ENCODE data around the gene IL2RA.
"Not testable (repeated sequence)": the region's sequence is repeated elsewhere in the genome, so short reads cannot be mapped to it uniquely, and the experiment has no call there.

Gene IL2RA

GRCh38 chr10:6011558-6011957, 50.6 kb downstream of the IL2RA start:
- DNase-seq = no peak

- DNase-seq = no peak
Observed at GRCh38 chr10:6010569-6010968, 51.6 kb downstream of the IL2RA start.

- DNase-seq = no peak
Observed at GRCh38 chr10:6009961-6010360, 52.2 kb downstream of the IL2RA start.

- DNase-seq = no peak
Observed at GRCh38 chr10:6009150-6009549, 53.0 kb downstream of the IL2RA start.

- no peak for DNase-seq
Observed at GRCh38 chr10:6008497-6009142, 53.5 kb downstream of the IL2RA start.

- no peak for DNase-seq
Observed at GRCh38 chr10:6006991-6007390, 55.2 kb downstream of the IL2RA start.

- DNase-seq = no peak
Observed at GRCh38 chr10:6006546-6006945, 55.6 kb downstream of the IL2RA start.

- no peak for DNase-seq
Observed at GRCh38 chr10:6005856-6006395, 56.2 kb downstream of the IL2RA start.

- not testable (repeated sequence) for DNase-seq
Observed at GRCh38 chr10:6005161-6005804, 56.9 kb downstream of the IL2RA start.

GRCh38 chr10:6002809-6003510, 59.2 kb downstream of the IL2RA start:
- no peak for DNase-seq

- no peak for DNase-seq
Observed at GRCh38 chr10:5999440-6000165, 62.6 kb downstream of the IL2RA start.

- no peak for DNase-seq
Observed at GRCh38 chr10:5996696-5997095, 65.5 kb downstream of the IL2RA start.

GRCh38 chr10:5992398-5992797, 69.8 kb downstream of the IL2RA start:
- no peak for DNase-seq

GRCh38 chr10:5991708-5992107, 70.5 kb downstream of the IL2RA start:
- DNase-seq = no peak

GRCh38 chr10:5989756-5990155, 72.4 kb downstream of the IL2RA start:
- DNase-seq = no peak

GRCh38 chr10:5988336-5988920, 73.7 kb downstream of the IL2RA start:
- DNase-seq = no peak

- no peak for DNase-seq
Observed at GRCh38 chr10:5987747-5988146, 74.4 kb downstream of the IL2RA start.

- no peak for DNase-seq
Observed at GRCh38 chr10:5985029-5985428, 77.1 kb downstream of the IL2RA start.

- DNase-seq = no peak
Observed at GRCh38 chr10:5983774-5984173, 78.4 kb downstream of the IL2RA start.

GRCh38 chr10:5981529-5981928, 80.6 kb downstream of the IL2RA start:
- no peak for DNase-seq

- no peak for DNase-seq
Observed at GRCh38 chr10:5978230-5978489, 84.0 kb downstream of the IL2RA start.

GRCh38 chr10:5977471-5978229, 84.5 kb downstream of the IL2RA start, which contains the start of gene IL15RA:
Gene IL15RA (minus strand): TSS chr10:5977543. CDS start chr10:5977492, 51 bp downstream.
- peak; percentile 83 for DNase-seq
